Fibroblast of skin of back (primary cell): ENCODE data around the gene ST3GAL6.

Source experiments
- DNase-seq: peaks from one replicate; pipeline ENCODE4 v3.0.0-alpha.2; 2013

ST3GAL6 gene

DNA sequence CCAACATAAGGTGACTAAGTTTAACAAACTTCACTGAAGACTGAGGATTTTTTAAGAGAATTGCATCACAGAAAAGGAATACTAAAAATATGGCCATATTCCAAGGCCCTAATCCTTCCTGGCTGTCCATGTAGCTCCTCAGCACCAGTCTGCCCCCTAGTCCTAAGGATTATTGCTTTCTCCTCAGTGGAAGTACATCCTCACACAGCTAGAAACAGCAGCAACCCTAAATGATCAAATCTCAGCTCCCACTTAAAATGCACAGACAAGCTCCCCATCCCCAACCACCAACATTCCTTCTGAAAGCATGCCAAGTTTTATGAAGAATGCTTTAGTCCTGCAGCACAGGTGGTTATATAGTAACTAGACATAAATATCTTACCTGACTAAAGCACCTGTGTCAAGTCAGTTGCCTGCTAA, 14.7 kb downstream of the ST3GAL6 start:
- peak; percentile 69 for DNase-seq

DNA sequence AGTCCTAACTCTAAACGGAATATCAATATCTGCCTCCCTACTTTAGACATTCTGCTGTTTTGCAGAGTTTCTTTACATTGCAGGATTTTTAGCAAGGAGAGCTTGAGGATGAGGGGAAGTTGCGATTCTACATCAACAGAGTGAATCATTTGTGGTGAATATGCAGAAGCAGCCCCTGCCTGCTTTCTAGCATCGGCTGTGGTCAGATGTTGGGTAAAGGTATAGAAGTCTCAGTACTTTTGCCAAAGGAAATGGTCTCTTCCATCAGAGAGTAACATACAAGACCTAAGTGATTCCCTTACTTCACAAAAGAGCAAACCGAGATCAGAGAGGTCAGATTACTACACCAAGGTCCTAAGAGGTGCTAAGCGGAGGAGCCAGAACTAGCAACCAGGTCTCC, 15.2 kb downstream of the ST3GAL6 start:
- peak; percentile 38 for DNase-seq

DNA sequence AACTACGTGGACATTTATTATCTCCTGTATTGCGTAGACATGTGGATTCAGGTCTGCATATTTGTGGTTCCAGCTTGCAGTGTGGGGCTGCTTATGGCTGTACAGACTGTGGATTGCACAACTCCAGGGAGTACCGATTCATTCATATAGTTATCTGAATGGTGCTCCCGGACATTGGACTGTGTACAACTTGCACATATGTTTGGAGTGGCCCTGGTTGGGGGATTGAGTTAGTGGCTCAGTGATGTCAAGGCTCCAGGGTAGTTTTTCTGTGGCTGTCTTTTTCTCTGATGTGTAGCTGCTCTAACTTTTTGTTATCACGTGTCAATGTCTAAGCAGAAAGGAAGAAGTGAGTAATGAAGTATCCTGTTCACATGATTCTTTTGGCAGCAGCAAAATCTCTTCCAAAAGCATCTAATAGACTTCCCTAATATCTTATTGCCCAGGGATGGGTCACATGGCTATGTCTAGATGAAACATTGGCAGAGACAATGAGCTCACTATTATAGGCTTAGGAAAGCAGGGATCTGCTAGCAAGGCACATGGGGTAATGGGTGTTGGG, 15.8 kb downstream of the ST3GAL6 start:
- peak; percentile 72 for DNase-seq

DNA sequence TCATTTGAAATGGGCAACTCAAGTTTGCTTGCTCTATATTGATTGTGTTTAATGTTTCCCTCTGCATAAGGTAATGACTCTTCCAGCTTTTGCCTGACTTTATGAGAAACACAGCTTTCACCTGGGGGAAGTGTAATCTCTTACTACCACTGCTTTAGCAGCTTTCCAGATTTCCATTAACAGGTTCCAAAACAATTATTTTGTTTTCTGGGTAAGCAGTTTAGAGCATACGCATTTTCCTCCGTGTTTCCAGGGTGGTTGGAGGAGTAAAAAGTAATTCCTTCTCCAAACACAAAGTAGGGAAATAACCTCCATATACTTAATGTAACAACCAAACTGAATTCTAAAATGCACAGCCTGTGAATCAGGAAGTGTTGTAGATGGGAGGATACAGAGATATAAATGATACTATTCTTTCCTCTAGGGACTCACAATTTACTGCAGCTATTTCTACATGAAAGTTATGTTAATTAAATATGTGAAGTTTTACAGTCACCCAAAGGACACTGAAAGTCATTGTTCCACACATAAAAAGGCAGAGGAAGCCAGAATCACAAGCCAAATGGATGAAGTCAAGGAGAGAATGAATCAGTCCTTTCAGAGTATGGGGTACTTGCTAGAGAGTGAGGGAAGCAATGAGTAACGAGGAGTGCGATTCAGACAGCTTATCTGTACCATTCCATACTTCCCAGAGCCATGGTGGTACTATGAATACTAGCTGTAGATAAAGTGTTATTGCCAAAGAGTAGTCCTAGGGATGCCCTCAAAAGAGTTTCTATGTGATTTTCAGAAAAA, 16.6 kb downstream of the ST3GAL6 start:
- DNase-seq, result peak; percentile 69

DNA sequence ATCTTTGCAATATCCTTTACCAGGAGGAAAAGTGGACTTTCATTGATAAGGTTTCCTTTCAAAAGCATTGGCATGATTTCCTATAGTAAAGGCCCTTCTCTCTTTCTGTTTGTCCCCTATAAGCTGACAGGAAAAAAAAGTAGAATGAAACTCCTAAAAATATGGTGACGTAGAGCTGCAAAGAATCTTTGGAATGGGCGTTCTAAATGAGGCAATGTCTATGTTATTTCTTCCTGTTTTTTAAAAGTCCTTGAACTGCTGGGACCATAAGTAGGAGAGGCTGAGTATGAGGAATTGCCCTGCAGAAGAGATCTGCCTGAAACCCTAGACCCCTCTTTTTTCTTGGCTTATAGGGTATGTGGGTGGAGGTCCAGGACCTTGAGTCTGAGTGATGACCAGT, 17.2 kb downstream of the ST3GAL6 start:
- DNase-seq, result peak; percentile 76

DNA sequence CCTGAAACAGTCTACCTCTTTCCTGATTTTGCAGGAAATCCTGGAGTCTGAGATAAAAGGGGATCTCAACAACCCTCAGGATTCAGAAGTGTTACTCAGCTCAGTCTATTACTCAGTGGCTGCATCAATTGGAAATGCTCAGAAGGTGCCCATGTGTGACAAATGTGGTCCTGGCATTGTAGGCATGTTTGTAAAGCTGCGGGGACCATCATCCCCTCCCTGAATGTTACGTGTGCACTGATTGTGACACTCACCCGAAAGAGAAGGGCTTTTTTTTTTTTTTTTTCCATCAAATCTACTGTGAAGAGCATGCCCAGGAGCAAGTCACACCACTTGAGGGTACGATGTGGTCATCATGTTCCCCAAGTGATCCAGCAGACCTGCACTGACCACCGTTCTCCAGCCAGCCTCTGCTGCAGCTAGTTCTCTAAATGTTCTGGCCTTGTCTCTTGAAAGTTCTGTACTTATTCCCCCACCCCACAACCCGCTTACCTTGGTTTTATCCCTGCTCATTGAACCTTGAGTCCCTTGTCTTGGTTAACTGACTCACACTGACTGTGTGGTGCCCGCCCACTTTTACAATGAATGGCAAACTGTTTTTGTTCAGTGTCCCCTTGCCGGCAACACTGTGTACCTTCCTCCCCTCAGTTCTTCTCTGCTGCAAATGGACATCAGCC, 19.8 kb downstream of the ST3GAL6 start:
- DNase-seq, result no peak

DNA sequence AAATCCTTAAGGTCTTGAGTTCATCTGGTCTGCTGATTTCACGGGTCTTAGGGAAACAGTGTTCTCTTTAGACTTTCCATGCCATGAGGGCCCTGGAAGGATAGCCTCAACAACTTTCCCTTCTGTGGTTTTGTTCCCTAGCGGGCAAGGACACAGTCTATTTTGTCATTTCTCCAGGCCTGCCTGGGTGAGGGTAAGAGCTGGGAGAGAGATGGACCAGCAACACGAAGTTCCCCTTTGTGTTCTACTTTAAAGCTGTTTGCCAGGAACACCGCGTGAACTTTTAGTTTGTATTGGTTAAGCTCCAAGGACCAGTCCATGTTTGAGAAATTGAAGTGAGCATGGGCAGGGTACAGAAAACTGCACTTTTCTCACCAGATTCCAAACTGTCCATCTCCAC, 20.9 kb downstream of the ST3GAL6 start:
- DNase-seq, result no peak

DNA sequence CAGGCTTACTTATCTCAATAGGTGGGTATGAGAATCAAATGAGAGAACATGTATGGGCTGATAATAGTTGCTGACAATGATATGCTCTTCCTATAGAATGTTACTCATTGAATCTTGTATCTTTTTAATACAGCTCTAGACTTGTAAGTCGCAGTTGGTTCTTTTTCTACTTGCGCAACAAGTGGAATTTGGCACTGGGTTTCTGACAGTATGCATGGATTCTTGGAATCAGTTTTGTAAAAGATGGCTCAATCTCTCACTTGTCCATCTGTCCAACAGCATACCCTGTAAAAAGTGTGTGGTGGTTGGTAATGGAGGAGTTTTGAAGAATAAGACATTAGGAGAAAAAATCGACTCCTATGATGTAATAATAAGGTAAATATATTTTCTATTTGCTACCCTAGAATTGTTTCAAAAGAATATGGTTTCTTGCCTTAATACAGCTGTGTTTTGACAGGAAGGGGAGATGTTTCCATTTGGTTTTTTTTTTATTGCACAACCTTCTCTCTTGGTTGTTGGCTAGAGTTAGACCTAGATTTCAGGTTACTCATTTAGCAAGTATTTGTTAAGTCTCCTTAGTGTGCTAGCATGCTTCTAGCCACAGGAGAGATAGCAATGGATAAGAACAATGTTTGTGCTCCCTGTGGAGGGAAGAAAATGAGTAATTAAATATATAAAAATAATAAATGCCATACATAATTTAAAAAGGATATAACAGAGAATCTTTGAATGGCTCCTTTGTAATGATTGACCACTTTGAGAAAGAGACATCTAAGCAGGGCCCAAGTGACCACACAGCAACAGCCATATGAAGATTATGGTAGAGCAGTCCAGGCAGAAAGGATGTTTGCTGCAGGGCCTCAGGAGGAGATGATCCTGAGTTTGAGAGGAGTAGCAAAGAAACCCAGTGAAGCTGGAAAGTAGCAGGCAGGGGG, 21.8 kb downstream of the ST3GAL6 start:
- peak; percentile 97 for DNase-seq

DNA sequence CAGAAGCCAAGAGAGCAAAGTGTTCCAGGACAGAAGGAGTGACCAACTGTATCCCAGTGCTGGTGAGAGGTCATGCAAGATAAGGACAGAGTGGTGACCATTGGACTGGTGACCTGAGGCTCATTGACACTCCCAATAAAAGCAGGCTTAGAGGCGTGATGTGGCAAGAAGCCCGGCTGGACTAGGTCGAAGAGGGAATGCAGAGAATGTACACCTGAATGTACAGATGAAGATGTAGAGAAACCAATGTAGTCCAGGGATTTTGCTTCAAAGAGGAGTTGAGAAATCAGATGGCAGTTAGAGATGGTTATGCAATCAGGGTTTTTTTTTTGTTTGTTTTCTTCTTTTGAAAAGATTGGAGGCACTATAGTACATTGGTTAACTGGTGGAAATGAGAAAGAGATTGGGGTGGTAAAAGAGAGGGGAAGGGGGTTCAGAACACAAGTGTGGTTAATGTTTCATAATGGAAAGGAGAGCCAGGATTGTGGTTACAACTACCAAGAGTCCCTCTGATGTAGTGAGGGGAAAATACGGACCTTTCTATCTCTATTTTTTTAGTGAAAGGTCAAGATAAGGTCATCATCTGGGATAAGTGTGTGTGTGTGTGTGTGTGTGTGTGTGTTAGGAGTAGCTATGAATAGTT, 23.3 kb downstream of the ST3GAL6 start:
- DNase-seq, result no peak

DNA sequence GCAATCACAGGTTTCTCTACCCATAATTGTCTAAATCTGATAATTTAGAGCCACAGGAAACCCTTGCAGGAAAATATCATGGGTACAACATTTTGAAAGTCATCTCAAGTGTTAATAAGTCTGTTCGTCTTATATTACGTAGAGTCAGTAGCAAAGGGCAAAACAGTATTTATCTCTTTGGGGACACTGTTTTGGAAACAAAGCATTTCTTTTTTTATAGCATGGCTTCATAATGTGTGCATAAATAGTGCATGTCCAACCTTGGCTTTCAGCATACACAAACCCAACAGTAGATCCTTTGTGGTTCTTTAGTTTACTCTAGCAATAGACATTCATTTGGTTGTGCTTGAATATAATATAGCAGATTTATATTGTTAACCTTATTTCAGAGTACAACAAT, 24.0 kb downstream of the ST3GAL6 start:
- DNase-seq, result no peak

DNA sequence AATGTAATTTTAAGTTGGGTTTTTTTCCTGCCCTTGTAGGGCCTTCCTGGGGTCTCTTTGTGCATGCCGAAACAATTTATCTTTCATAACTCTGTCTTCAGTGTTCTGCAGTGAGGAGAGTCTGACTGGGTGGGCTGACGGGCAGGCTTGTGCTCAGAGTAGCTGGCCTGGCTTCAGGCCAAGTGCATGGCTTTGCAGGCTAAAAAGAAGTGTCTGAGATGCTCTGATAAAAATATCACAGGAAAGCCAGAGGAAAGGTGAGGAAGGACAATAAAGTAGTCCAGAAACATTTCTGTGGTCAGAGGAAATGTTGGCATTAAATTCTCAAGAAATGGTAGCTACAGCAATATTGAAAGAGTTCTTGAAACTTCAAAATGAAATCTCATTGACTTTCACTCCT, 25.5 kb downstream of the ST3GAL6 start:
- DNase-seq, result no peak

DNA sequence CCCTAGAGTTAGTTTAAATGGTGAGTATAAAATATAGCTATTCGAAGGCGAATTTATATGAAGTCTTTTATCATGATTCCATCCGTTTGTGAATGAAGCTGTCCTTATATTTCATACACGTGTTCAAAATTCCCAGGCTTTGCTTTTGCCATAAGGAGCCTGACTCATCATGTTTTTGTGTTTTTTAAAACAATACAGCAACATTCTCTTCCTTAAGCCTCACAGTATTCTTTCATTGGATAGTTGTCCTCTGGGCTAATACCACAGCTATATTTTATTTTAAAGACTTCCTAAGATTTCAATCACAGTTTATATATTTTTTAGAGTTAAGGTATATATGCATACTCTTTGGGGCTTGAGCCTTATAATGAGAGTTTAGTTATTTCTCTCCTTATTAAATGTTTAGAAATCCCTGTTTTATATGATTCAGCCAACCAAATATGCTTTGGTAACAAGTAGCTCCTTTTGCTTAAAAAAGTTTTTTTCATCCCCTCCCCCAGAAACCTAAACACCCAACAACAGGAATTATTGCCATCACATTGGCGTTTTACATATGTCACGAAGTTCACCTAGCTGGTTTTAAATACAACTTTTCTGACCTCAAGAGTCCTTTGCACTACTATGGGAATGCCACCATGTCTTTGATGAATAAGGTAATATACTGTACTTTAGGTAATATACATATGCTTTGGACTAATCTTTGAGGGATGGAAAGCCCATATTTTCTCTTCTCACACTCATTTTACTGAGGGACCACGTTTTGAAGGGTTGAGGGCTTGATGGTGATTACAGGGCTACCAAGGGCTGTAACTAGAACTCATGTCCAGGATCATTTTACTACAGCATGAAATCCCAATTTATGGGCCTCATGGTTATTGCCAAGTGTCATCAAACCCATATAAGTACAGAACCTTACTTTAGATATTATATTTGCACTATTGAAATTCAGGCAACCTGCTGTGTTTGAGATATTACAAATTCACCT, 28.5 kb downstream of the ST3GAL6 start:
- peak; percentile 78 for DNase-seq

DNA sequence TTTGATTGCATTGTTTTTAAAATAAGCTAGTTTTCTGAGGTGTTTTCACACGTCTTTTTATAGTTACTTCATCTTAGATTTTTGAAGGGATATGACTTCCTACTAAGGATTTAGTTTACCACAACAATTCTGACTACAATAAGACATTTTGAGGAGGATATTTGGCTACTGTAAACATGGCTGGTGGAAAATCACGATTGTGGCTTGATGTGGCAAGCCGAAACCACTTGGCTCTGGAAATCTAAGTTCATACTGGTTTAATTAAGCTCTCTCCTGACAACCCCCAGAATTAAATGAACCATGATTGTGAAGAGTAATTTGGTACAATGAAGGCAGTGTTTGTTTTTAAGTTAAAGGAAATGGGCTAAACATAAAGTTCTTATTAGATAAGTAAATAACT, 30.8 kb downstream of the ST3GAL6 start:
- no peak for DNase-seq

DNA sequence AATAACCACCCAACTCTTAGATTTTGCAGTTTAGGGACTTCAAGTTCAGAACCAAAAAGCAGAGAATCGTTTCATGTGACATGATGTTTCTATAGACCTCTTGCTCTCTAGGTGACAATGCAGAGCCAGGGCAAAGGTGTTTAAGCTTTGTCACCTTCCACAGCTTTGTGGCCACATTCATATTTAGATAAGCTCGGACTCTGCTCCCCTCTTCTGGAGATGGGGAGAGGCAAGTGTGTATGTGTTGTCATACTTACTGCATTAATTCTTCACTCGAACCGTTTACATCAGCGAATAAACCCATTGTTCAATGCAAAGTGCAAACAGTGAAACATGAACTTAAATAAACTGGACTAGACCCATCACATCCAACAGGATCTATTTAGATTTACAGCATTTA, 33.2 kb downstream of the ST3GAL6 start:
- no peak for DNase-seq

DNA sequence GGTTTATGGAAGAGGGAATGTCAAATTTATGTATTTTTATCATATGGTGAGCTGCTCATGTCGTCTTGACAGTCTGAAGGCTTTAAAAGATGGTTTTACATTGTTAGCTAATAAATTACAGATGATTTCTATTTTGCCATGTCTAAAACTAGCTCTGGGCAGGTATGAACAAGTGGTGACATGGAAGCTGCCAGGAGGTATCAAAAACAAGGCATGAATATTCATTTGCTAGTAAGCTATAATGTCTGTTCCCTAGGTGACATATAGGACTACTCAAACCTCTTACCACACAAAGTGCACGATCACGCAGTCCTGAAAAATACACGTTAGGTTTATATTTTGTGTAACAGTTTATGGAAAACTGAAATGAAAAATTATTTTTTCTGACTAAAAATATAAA, 34.8 kb downstream of the ST3GAL6 start:
- DNase-seq, result no peak

DNA sequence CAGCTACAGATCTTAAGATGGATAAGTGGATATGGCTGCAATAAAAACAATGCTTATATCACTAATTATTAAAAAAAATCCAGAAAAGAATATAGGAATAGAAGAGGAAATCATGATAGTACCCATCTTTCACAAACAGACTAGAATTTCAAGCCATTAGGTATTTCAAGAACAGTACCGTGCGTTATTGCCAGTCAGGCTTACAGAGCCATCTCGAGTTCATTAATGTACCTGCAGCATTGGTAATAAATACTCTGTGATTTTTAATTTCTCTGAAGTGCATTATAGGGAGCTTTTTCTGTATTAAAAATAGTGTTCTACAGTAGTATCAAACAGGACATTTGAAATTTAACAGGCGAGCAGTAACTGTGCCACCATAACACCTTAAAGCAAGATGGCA, 35.7 kb downstream of the ST3GAL6 start:
- no peak for DNase-seq

DNA sequence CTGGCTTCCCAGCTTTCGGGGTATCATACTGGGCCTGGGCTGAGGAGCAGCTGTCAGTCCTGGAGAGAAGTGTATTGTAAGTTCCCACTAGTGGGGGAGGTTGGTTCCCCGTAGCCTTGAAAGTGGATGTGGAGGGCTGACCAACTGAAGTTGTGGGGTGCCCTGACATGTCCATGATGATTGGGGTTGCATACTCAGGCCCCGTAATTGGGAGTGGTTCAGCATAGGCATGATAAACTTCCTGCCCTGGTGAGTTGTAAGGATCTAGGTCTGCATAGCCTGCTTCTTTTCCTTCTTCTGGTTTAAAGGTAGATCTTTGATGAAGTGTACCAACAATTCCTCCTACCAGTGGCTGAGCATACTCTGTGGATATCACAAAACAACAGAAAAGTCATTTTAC, 36.3 kb downstream of the ST3GAL6 start:
- DNase-seq, result no peak

DNA sequence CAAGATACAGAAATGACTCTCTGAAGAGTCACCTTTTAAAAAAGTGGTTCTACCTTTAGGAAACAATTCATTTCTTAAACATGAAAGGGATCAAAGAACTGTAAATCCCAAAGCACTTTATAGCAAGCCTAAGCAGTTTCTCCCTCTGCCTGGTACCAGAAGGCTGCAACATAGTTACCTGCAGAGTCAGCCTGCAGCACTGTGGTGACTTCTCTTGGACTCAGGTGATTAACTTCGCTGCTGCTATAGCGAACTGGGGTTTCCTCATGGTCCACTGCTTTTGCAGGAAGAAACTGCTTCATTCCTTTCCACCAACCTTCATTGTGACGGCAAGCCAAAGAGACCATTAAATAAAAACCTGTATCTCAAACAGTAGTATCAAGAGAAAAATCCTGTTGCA, 37.3 kb downstream of the ST3GAL6 start:
- no peak for DNase-seq

DNA sequence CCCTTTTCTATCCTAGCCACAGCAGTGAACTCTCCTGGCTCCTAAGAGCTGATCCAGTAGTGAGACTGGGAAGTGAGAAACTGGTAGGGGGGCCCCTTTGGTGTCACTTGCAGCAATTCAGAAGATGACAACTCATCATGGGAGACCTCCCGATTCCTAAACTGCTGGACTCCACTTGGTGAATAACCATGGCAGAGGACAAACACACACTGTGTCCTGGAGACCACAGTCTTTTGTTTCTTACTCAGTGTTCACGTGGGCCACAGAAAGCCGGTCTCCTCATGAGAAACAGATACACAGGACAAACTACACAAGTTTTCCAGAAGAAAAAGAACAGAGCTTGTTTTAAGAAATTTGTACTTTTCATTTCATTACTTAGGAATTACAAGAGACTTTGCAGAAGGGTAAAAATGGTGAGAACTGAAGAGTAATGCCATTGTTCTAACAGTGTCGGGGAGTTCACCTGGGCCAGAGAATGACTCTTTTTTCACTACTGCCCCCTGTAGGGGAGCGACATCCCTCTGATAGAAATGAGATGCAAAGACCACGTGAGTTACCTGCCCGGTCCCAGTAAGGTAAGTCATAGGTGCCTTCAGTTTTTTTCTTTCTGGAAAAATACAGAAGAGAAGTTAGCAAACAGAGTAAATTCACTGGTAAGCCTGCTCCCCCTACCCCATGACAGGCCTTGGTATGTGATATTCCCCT, 38.1 kb downstream of the ST3GAL6 start:
- no peak for DNase-seq

DNA sequence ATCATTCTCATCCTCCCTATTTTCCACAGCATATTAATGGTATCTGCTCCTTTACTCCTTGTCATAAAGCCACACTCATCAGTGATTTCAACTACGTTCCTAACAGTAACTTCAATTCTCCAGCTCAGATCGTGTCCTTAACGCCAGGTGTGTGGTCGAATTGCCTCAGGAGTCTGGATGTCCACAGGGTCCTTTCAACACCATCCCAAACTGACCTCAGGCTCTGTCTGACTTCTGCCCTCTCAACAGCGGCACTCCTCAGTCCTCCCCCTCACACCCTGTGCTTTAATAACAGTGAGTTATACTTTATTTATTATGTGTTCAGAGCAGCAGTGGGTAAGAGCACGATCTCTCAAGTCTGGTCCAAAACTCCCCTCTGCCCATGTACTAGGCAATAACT, 42.4 kb downstream of the ST3GAL6 start:
- DNase-seq, result no peak
